Osteoblast (primary cell): Measurements from ENCODE around the gene BMS1. TPM values are rescaled to one million over a fixed set of nuclear protein-coding genes. Genes with fewer than 3 reads are reported as not detected.
A peak's percentile ranks its signal among the peaks of the same experiment; 100 is the strongest.

Experiments
- DNase-seq: peaks from one replicate; pipeline ENCODE4 v3.0.0; 2011; ENCODE audit warnings: low spot score, mixed read lengths; ENCODE audit not compliant: insufficient read length; ENCODE audit errors: missing footprints
- H2AFZ ChIP-seq: 2 replicates; pipeline ENCODE4 v1.6.0; 2011; ENCODE audit warnings: mild to moderate bottlenecking, low read length
- H3K27ac ChIP-seq: 2 replicates; pipeline ENCODE4 v1.5.1; 2011; ENCODE audit warnings: mild to moderate bottlenecking, low read depth, low read length, moderate library complexity
- H3K27me3 ChIP-seq: 2 replicates; pipeline ENCODE4 v1.6.0; 2012; ENCODE audit warnings: mild to moderate bottlenecking, control low read depth, inconsistent platforms, low read length, moderate library complexity; ENCODE audit not compliant: insufficient read depth
- H3K36me3 ChIP-seq: 2 replicates; pipeline ENCODE4 v1.5.1; 2011; ENCODE audit warnings: mild to moderate bottlenecking, low read length, control low read depth, moderate library complexity; ENCODE audit not compliant: insufficient read depth
- H3K4me1 ChIP-seq: 2 replicates; pipeline ENCODE4 v1.5.1; 2011; ENCODE audit warnings: mild to moderate bottlenecking, low read length, control low read depth, moderate library complexity; ENCODE audit not compliant: insufficient read depth
- H3K4me2 ChIP-seq: 2 replicates; pipeline ENCODE4 v1.6.0; 2011; ENCODE audit warnings: mild to moderate bottlenecking, low read length; ENCODE audit not compliant: insufficient read depth
- H3K4me3 ChIP-seq: fragments of 200-600 bp; sonication (generic); 3 replicates; pipeline ENCODE4 v1.5.1; 2012; ENCODE audit warnings: mild to moderate bottlenecking, low read length, inconsistent platforms; ENCODE audit not compliant: insufficient read depth
- H3K79me2 ChIP-seq: 2 replicates; pipeline ENCODE4 v1.6.0; 2012; ENCODE audit warnings: mild to moderate bottlenecking, low read length, control low read depth, inconsistent platforms; ENCODE audit not compliant: insufficient read depth
- H3K9me3 ChIP-seq: 2 replicates; pipeline ENCODE4 v1.5.1; 2011; ENCODE audit warnings: low read depth, low read length, control low read depth
- H4K20me1 ChIP-seq: 2 replicates; pipeline ENCODE4 v1.6.0; 2012; ENCODE audit warnings: mild to moderate bottlenecking, low read length, control low read depth; ENCODE audit not compliant: insufficient read depth
- CTCF ChIP-seq: IDR thresholded peaks from 2 replicates; pipeline ENCODE4 v1.5.1; 2011; ENCODE audit warnings: mild to moderate bottlenecking, low read depth, low read length, moderate library complexity; ENCODE audit errors: extremely low read depth
- total RNA-seq: library from RNA; depleted of rRNA; stranded (reverse); fragments of >200 nt; gene quantifications from 2 replicates; pipeline ENCODE4 v1.2.3, GENCODE V29; 2012

Gene BMS1
- total RNA-seq, 1 donor = 14.5 TPM

DNA sequence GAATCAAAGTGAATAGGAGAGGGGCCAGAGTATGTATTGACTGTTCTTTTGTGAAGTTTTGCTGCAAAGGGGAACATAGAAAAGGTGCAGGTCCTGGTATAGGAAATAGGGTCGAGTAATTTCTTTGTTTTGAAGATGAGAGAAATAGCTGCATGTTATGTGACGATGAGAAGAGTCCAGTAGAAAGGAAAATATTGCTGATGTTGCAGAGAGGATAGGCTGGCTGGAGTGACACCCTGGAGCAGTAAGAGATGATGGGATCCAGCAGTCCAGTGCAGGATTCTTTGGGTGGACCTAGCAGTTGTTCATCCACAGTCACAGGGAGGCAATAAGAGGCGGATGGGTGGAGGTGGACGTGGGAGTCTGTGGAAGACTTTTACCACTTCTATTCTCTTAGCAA lies 2.1 kb upstream of the BMS1 start:
- peaks cover 16% of the 10 kb centered on the region for H3K79me2 ChIP-seq
- TF ChIP-seq CTCF = no peak
- no peaks in the 10 kb centered on the region for H3K27me3 ChIP-seq
- H4K20me1 ChIP-seq = no peaks in the 10 kb centered on the region
- H3K4me2 ChIP-seq = no peak overlapping the region
- H3K4me3 ChIP-seq = no peak overlapping the region
- H3K27ac ChIP-seq = no peak overlapping the region
- no peak overlapping the region for H2AFZ ChIP-seq
- H3K9me3 ChIP-seq = no peaks in the 10 kb centered on the region
- no peak for DNase-seq
- H3K4me1 ChIP-seq = peaks cover 4% of the 10 kb centered on the region
- H3K36me3 ChIP-seq = peaks cover 5% of the 10 kb centered on the region

- Histone ChIP-seq H3K4me2 (peak overlapping the region; percentile 85), H3K27ac (peak overlapping the region; percentile 66), H3K4me3 (peak overlapping the region; percentile 93), H3K36me3 (peaks cover 19% of the 10 kb centered on the region), H4K20me1 (no peaks in the 10 kb centered on the region), H3K4me1 (peaks cover 4% of the 10 kb centered on the region), H2AFZ (peak overlapping the region; percentile 99), H3K79me2 (peaks cover 22% of the 10 kb centered on the region), H3K9me3 (no peaks in the 10 kb centered on the region), H3K27me3 (no peaks in the 10 kb centered on the region)
- no peak for DNase-seq
- no peak for TF ChIP-seq CTCF
These were observed 626 bp upstream of the BMS1 start for GRCh38 chr10:42781893-42782445.

DNA sequence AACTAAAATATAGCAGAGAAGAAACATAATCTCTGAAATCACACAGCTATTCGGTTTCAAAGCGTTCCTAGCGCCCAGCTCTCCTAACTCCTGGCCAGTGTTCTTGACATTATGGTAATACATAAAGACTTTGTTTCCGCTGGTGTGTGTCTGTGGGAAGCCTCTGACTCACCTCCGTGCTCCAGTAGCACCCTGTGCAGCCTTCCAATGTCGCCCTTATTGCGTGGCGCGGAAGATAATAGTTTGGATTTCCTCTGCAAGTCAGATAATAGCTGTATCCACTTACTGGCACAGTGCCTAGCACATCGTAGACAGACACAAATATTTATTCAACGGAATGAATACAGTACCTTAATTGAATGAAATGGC lies 570 bp downstream of the BMS1 start:
- Histone ChIP-seq H4K20me1 (no peaks in the 10 kb centered on the region), H3K36me3 (peaks cover 26% of the 10 kb centered on the region), H3K9me3 (no peaks in the 10 kb centered on the region), H3K79me2 (peaks cover 22% of the 10 kb centered on the region), H3K4me3 (peak overlapping the region; percentile 93), H3K4me2 (peak overlapping the region; percentile 85), H3K27ac (peak overlapping the region; percentile 66), H3K4me1 (peaks cover 4% of the 10 kb centered on the region), H3K27me3 (no peaks in the 10 kb centered on the region), H2AFZ (peak overlapping the region; percentile 99)
- DNase-seq = no peak
- TF ChIP-seq CTCF = no peak

- no peaks in the 10 kb centered on the region for H3K27me3 ChIP-seq
- H3K36me3 ChIP-seq = peaks cover 46% of the 10 kb centered on the region
- no peak overlapping the region for H3K4me2 ChIP-seq
- no peak overlapping the region for H3K27ac ChIP-seq
- peaks cover 22% of the 10 kb centered on the region for H3K79me2 ChIP-seq
- no peak for DNase-seq
- peaks cover 4% of the 10 kb centered on the region for H3K4me1 ChIP-seq
- H2AFZ ChIP-seq = no peak overlapping the region
- H3K4me3 ChIP-seq = no peak overlapping the region
- no peak for TF ChIP-seq CTCF
- H4K20me1 ChIP-seq = no peaks in the 10 kb centered on the region
- no peaks in the 10 kb centered on the region for H3K9me3 ChIP-seq
These were observed 3.2 kb downstream of the BMS1 start for GRCh38 chr10:42785759-42786158.
